HG03097 (cell line): ENCODE measurements around the gene PDE4A.
"Not testable (repeated sequence)": the region's sequence is repeated elsewhere in the genome, so short reads cannot be mapped to it uniquely, and the experiment has no call there.

Experiments
- ATAC-seq: cut with Tn5 transposase; IDR thresholded peaks from one replicate; pipeline ENCODE4 v1.9.1; 2021; ENCODE audit not compliant: unreplicated experiment, low FRiP score

Gene PDE4A

GRCh38 chr19:10403137-10404021 lies 17.0 kb upstream of the PDE4A start, which contains the start of gene CDC37:
Gene CDC37, minus strand, starts transcription at chr19:10403542. Its CDS starts 63 bp downstream, at chr19:10403479.
- ATAC-seq: peak; percentile 87

- ATAC-seq: no peak
Observed at GRCh38 chr19:10404888-10405820, 15.2 kb upstream of the PDE4A start.

GRCh38 chr19:10406191-10406590 lies 14.1 kb upstream of the PDE4A start:
- no peak for ATAC-seq

GRCh38 chr19:10407096-10407495 lies 13.2 kb upstream of the PDE4A start:
- no peak for ATAC-seq

GRCh38 chr19:10408511-10409283 lies 11.6 kb upstream of the PDE4A start:
- no peak for ATAC-seq

- not testable (repeated sequence) for ATAC-seq
Observed at GRCh38 chr19:10411224-10411623, 9.1 kb upstream of the PDE4A start.

- ATAC-seq: peak; percentile 62
Observed at GRCh38 chr19:10412257-10412977, 7.9 kb upstream of the PDE4A start.

- no peak for ATAC-seq
Observed at GRCh38 chr19:10416083-10416379, 4.3 kb upstream of the PDE4A start.

- ATAC-seq: peak; percentile 55
Observed at GRCh38 chr19:10416380-10417257, 3.7 kb upstream of the PDE4A start.

- no peak for ATAC-seq
Observed at GRCh38 chr19:10417541-10418234, 2.6 kb upstream of the PDE4A start.

- no peak for ATAC-seq
Observed at GRCh38 chr19:10418235-10418484, 2.2 kb upstream of the PDE4A start.

- ATAC-seq: no peak
Observed at GRCh38 chr19:10418485-10419199, 1.7 kb upstream of the PDE4A start.

- no peak for ATAC-seq
Observed at GRCh38 chr19:10419200-10419645, 1.1 kb upstream of the PDE4A start.

- ATAC-seq: no peak
Observed at GRCh38 chr19:10419646-10420443, 493 bp upstream of the PDE4A start.

GRCh38 chr19:10421240-10422045 lies 1.1 kb downstream of the PDE4A start:
- no peak for ATAC-seq

GRCh38 chr19:10422046-10422461 lies 1.7 kb downstream of the PDE4A start:
- ATAC-seq: no peak
